ENCODE data around the gene ARPP21. TPM values are rescaled to one million over a fixed set of nuclear protein-coding genes. Genes with fewer than 3 reads are reported as not detected.

Gene ARPP21
- total RNA-seq, 1 donor from 2014 or later: not detected

- Histone ChIP-seq H3K4me3 (no peak overlapping the region), H3K36me3 (no peaks in the 10 kb centered on the region), H3K27me3 (no peaks in the 10 kb centered on the region), H3K9me3 (no peaks in the 10 kb centered on the region), H3K4me1 (no peaks in the 10 kb centered on the region), H3K27ac (no peak overlapping the region)
- no peak for TF ChIP-seq CTCF (IDR thresholded peaks at IDR 0.05)
- DNase-seq (ENCODE audit: low spot score in 2 of 2): no peak
- intact Hi-C loops (cut with DNase I): no loop called here
Measured at GRCh38 chr3:35690271-35690670, 50.9 kb downstream of the ARPP21 start.

GRCh38 chr3:35705904-35706303 lies 66.6 kb downstream of the ARPP21 start:
- H3K36me3 ChIP-seq: no peaks in the 10 kb centered on the region
- H3K27ac ChIP-seq: no peak overlapping the region
- no peaks in the 10 kb centered on the region for H3K27me3 ChIP-seq
- TF ChIP-seq CTCF (IDR thresholded peaks at IDR 0.05): no peak
- no peaks in the 10 kb centered on the region for H3K9me3 ChIP-seq
- H3K4me1 ChIP-seq: no peaks in the 10 kb centered on the region
- DNase-seq (ENCODE audit: low spot score in 2 of 2): no peak
- intact Hi-C loops (cut with DNase I): no loop called here
- H3K4me3 ChIP-seq: no peak overlapping the region

GRCh38 chr3:35707904-35708303 lies 68.6 kb downstream of the ARPP21 start:
- no peaks in the 10 kb centered on the region for H3K4me1 ChIP-seq
- TF ChIP-seq CTCF (IDR thresholded peaks at IDR 0.05): no peak
- H3K27me3 ChIP-seq: no peaks in the 10 kb centered on the region
- H3K4me3 ChIP-seq: no peak overlapping the region
- H3K27ac ChIP-seq: no peak overlapping the region
- H3K9me3 ChIP-seq: no peaks in the 10 kb centered on the region
- H3K36me3 ChIP-seq: no peaks in the 10 kb centered on the region
- intact Hi-C loops (cut with DNase I): no loop called here
- no peak for DNase-seq (ENCODE audit: low spot score in 2 of 2)

- intact Hi-C loops (cut with DNase I): no loop called here
Measured at GRCh38 chr3:35708394-35709271, 69.3 kb downstream of the ARPP21 start.

GRCh38 chr3:35709691-35710090 lies 70.4 kb downstream of the ARPP21 start:
- Histone ChIP-seq H3K4me3 (no peak overlapping the region), H3K27me3 (no peaks in the 10 kb centered on the region), H3K36me3 (no peaks in the 10 kb centered on the region), H3K4me1 (no peaks in the 10 kb centered on the region), H3K9me3 (no peaks in the 10 kb centered on the region), H3K27ac (no peak overlapping the region)
- TF ChIP-seq CTCF (IDR thresholded peaks at IDR 0.05): no peak
- intact Hi-C loops (cut with DNase I): no loop called here
- no peak for DNase-seq (ENCODE audit: low spot score in 2 of 2)

More at GRCh38 chr3:35708394-35709271, 69.3 kb downstream of the ARPP21 start:
- no peak overlapping the region for H3K27ac ChIP-seq
- H3K27me3 ChIP-seq: no peaks in the 10 kb centered on the region
- no peaks in the 10 kb centered on the region for H3K9me3 ChIP-seq
- H3K4me1 ChIP-seq: no peaks in the 10 kb centered on the region
- TF ChIP-seq CTCF (IDR thresholded peaks at IDR 0.05): no peak
- H3K4me3 ChIP-seq: no peak overlapping the region
- no peaks in the 10 kb centered on the region for H3K36me3 ChIP-seq
- DNase-seq (ENCODE audit: low spot score in 2 of 2): no peak
